Transverse colon (tissue), 3 donors: ENCODE data around the gene KLHL25.

Experiments used
- POLR2A ChIP-seq: fragments of 450-650 bp; IDR thresholded peaks from one replicate; pipeline ENCODE4 v1.6.1; 2016; ENCODE audit warnings: antibody characterized with exemption, mild to moderate bottlenecking, moderate library complexity
- TF ChIP-seq, protein P1 (sequence below), 5 experiments: fragments of 200-600 bp in 3 of 5; fragments of 450-650 bp in 2 of 5; sonication (generic) in 3 of 5; IDR thresholded peaks; 1 replicate in 2 of 5; 2 replicates in 3 of 5; pipeline ENCODE4 v1.5.1; 2016 to 2017; ENCODE audit warnings: antibody characterized with exemption in 5 of 5, inconsistent platforms in 3 of 5, mild to moderate bottlenecking in 2 of 5, moderate library complexity in 1 of 5

GRCh38 chr15:85746641-85747040 is 48.1 kb downstream of the KLHL25 start:
- TF ChIP-seq POLR2A, result no peak
- TF ChIP-seq, protein P1, sequence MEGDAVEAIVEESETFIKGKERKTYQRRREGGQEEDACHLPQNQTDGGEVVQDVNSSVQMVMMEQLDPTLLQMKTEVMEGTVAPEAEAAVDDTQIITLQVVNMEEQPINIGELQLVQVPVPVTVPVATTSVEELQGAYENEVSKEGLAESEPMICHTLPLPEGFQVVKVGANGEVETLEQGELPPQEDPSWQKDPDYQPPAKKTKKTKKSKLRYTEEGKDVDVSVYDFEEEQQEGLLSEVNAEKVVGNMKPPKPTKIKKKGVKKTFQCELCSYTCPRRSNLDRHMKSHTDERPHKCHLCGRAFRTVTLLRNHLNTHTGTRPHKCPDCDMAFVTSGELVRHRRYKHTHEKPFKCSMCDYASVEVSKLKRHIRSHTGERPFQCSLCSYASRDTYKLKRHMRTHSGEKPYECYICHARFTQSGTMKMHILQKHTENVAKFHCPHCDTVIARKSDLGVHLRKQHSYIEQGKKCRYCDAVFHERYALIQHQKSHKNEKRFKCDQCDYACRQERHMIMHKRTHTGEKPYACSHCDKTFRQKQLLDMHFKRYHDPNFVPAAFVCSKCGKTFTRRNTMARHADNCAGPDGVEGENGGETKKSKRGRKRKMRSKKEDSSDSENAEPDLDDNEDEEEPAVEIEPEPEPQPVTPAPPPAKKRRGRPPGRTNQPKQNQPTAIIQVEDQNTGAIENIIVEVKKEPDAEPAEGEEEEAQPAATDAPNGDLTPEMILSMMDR (IDR thresholded peaks at IDR 0.05), result no peak
